ENCODE data around the gene PDGFRA. TPM values are rescaled to one million over a fixed set of nuclear protein-coding genes. Genes with fewer than 3 reads are reported as not detected.
"Not testable (repeated sequence)": the region's sequence is repeated elsewhere in the genome, so short reads cannot be mapped to it uniquely, and the experiment has no call there.

Gene PDGFRA
- total RNA-seq, 2 experiments from 2014 or later = not detected

DNA sequence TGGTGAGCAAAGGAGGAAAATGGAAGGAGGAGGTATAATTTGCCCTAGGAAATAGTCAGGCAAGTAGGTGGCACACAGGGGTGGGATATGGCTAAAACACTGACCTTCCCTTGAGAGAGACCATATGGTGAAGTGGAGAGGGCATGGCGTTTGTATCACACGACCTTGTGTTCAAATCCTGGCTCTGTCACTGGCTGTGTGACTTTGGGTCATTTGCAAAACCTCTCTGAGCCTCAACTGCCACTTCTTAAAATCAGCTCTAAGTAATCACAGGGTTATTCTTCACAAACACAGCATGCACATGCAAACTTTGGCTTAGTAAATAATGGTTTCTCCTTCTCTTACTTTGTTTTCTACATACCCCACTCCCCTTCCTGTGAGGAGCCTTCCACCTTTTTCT, 8.7 kb downstream of the PDGFRA start:
- TF ChIP-seq, protein P1, sequence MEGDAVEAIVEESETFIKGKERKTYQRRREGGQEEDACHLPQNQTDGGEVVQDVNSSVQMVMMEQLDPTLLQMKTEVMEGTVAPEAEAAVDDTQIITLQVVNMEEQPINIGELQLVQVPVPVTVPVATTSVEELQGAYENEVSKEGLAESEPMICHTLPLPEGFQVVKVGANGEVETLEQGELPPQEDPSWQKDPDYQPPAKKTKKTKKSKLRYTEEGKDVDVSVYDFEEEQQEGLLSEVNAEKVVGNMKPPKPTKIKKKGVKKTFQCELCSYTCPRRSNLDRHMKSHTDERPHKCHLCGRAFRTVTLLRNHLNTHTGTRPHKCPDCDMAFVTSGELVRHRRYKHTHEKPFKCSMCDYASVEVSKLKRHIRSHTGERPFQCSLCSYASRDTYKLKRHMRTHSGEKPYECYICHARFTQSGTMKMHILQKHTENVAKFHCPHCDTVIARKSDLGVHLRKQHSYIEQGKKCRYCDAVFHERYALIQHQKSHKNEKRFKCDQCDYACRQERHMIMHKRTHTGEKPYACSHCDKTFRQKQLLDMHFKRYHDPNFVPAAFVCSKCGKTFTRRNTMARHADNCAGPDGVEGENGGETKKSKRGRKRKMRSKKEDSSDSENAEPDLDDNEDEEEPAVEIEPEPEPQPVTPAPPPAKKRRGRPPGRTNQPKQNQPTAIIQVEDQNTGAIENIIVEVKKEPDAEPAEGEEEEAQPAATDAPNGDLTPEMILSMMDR (IDR thresholded peaks at IDR 0.05) = no peak
- no peak overlapping the region for H3K27ac ChIP-seq (ENCODE audit: low read depth in 1 of 2, low read length in 2 of 2)
- peaks cover 15% of the 10 kb centered on the region for H3K4me1 ChIP-seq (ENCODE audit: insufficient read depth, low read length)
- Mint-ChIP-seq H3K27ac (no peak overlapping the region), H3K36me3 (ENCODE audit: low read depth) (no peaks in the 10 kb centered on the region), H3K9me3 (no peaks in the 10 kb centered on the region), H3K4me3 (no peak overlapping the region), H3K4me1 (ENCODE audit: low read depth) (peaks cover 12% of the 10 kb centered on the region), H3K27me3 (peaks cover 49% of the 10 kb centered on the region)
- ChIA-PET CTCF (no interaction called here), POLR2A (no interaction called here)
- intact Hi-C loops (cut with DNase I, micrococcal nuclease) = loop anchor here (5.0 to 10.0 kb wide), 3 partner anchors 1690 to 1860 kb away; no protein-coding TSS in a partner anchor
- no peak for DNase-seq
- no peak for ATAC-seq (ENCODE audit: poor library complexity)
- peaks cover 11% of the 10 kb centered on the region in 2 experiments for H3K27me3 ChIP-seq (ENCODE audit: control insufficient read depth in 1 of 2, insufficient read depth in 2 of 2, low read length in 2 of 2)
- no peak overlapping the region for H3K4me3 ChIP-seq (ENCODE audit: low read length)
- no peaks in the 10 kb centered on the region for H3K36me3 ChIP-seq (ENCODE audit: insufficient read depth, low read length)
- H3K9me3 ChIP-seq (ENCODE audit: control insufficient read depth in 1 of 2, insufficient read depth in 1 of 2, low read length in 2 of 2) = no peaks in the 10 kb centered on the region

DNA sequence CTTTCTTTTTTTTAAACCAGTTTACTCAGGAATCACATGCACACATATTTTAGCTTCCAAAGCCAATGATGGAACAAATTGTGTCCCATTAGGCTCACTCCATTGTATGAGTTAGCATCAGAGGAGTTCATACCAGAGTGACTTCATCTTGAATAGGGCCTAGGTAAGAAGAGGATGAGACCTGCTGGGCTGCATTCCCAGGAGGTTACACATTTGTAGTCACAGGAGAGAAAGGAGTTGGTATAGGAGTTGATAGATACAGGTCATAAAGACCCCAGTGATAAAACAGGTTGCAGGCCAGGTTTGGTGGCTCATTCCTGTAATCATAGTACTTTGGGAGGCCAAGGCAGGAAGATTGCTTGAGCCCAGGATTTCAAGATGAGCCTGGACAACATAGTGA, 9.3 kb downstream of the PDGFRA start:
- peaks cover 0 to under 1% of the 10 kb centered on the region in 2 experiments for H3K9me3 ChIP-seq (ENCODE audit: control insufficient read depth in 1 of 2, insufficient read depth in 1 of 2, low read length in 2 of 2)
- H3K27ac Mint-ChIP-seq = no peak overlapping the region
- H3K4me1 Mint-ChIP-seq (ENCODE audit: low read depth) = peaks cover 12% of the 10 kb centered on the region
- H3K4me1 ChIP-seq (ENCODE audit: insufficient read depth, low read length) = peaks cover 9% of the 10 kb centered on the region
- CTCF ChIA-PET = no interaction called here
- no peaks in the 10 kb centered on the region for H3K9me3 Mint-ChIP-seq
- H3K4me3 Mint-ChIP-seq = no peak overlapping the region
- H3K27me3 Mint-ChIP-seq = peaks cover 56% of the 10 kb centered on the region
- H3K27me3 ChIP-seq (ENCODE audit: control insufficient read depth in 1 of 2, insufficient read depth in 2 of 2, low read length in 2 of 2) = peaks cover 9 to 10% of the 10 kb centered on the region in 2 experiments
- POLR2A ChIA-PET = no interaction called here
- no peaks in the 10 kb centered on the region for H3K36me3 Mint-ChIP-seq (ENCODE audit: low read depth)
- no peak overlapping the region for H3K4me3 ChIP-seq (ENCODE audit: low read length)
- intact Hi-C loops (cut with DNase I, micrococcal nuclease) = loop anchor here (5.0 to 10.0 kb wide), 3 partner anchors 1691 to 1861 kb away; no protein-coding TSS in a partner anchor
- ATAC-seq (ENCODE audit: poor library complexity) (no peak), DNase-seq (no peak)
- TF ChIP-seq, protein P1 (IDR thresholded peaks at IDR 0.05) = no peak
- H3K36me3 ChIP-seq (ENCODE audit: insufficient read depth, low read length) = no peaks in the 10 kb centered on the region
- no peak overlapping the region for H3K27ac ChIP-seq (ENCODE audit: low read depth in 1 of 2, low read length in 2 of 2)

DNA sequence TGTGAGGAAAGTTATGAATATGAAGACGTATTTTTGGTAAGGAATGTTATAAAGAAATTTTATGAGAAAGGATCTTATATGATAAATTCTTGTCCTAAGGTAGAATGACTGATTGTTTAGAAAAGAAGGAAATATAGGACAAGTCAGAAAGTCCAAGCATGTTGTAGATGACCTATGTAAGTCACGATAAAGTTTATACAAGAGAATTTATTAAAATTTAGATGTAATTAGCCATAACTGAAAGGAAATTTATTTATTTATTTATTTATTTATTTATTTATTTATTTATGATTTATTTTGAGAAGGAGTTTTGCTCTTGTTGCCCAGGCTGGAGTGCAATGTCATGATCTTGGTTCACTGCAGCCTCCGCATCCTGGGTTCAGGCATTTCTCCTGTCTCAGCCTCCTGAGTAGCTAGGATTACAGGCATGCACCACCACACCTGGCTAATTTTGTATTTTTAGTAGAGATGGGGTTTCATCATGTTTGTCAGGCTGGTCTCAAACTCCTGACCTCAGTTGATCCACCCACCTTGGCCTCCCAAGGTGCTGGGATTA, 12.3 kb downstream of the PDGFRA start:
- DNase-seq; H3K9me3 ChIP-seq (ENCODE audit: control insufficient read depth in 1 of 2, insufficient read depth in 1 of 2, low read length in 2 of 2); POLR2A ChIA-PET; H3K36me3 Mint-ChIP-seq (ENCODE audit: low read depth); H3K27ac ChIP-seq (ENCODE audit: low read depth in 1 of 2, low read length in 2 of 2); CTCF ChIA-PET; H3K4me3 ChIP-seq (ENCODE audit: low read length); H3K4me1 Mint-ChIP-seq (ENCODE audit: low read depth); H3K27ac Mint-ChIP-seq; H3K9me3 Mint-ChIP-seq; intact Hi-C loops (cut with DNase I, micrococcal nuclease); H3K27me3 ChIP-seq (ENCODE audit: control insufficient read depth in 1 of 2, insufficient read depth in 2 of 2, low read length in 2 of 2); H3K4me3 Mint-ChIP-seq; H3K36me3 ChIP-seq (ENCODE audit: insufficient read depth, low read length); ATAC-seq (ENCODE audit: poor library complexity); H3K4me1 ChIP-seq (ENCODE audit: insufficient read depth, low read length): not testable (repeated sequence)
- peaks cover 37% of the 10 kb centered on the region for H3K27me3 Mint-ChIP-seq

DNA sequence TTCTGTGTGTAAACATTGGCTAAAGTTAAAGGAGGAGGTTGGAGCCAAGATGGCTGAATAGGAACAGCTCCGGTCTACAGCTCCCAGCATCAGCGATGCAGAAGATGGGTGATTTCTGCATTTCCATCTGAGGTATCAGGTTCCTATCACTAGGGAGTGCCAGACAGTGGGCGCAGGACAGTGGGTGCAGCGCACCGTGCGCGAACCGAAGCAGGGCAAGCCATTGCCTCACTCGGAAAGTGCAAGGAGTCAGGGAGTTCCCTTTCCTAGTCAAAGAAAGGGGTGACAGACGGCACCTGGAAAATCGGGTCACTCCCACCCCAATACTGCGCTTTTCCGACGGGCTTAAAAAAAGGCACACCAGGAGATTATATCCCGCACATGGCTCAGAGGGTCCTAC, 14.4 kb downstream of the PDGFRA start:
- H3K4me3 ChIP-seq (ENCODE audit: low read length); POLR2A ChIA-PET; DNase-seq; H3K9me3 Mint-ChIP-seq; H3K4me3 Mint-ChIP-seq; CTCF ChIA-PET; H3K36me3 Mint-ChIP-seq (ENCODE audit: low read depth); H3K36me3 ChIP-seq (ENCODE audit: insufficient read depth, low read length); ATAC-seq (ENCODE audit: poor library complexity); H3K4me1 ChIP-seq (ENCODE audit: insufficient read depth, low read length); H3K27me3 ChIP-seq (ENCODE audit: control insufficient read depth in 1 of 2, insufficient read depth in 2 of 2, low read length in 2 of 2); H3K4me1 Mint-ChIP-seq (ENCODE audit: low read depth); H3K27ac ChIP-seq (ENCODE audit: low read depth in 1 of 2, low read length in 2 of 2); H3K27ac Mint-ChIP-seq; H3K9me3 ChIP-seq (ENCODE audit: control insufficient read depth in 1 of 2, insufficient read depth in 1 of 2, low read length in 2 of 2); intact Hi-C loops (cut with DNase I, micrococcal nuclease): not testable (repeated sequence)
- peaks cover 21% of the 10 kb centered on the region for H3K27me3 Mint-ChIP-seq

DNA sequence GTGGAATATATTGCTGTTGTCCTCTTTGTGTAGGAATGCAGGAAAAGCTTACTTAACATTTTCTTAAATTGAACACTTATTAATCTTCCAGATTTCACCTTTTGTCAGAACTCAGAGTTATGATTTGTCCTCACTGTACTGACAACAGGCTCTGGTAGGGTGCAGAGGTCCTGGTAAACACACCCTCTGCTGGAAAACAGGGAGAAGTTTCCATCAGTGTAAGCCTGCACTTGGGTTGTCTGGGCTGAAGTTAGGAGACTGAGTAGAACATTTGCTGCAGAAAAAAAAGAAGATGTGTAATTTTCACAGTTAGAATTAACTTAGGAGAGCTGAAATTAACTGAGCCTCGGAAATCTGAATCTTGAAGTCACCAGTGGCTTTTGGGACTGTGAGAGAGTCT, 23.2 kb downstream of the PDGFRA start:
- POLR2A ChIA-PET; H3K4me1 Mint-ChIP-seq (ENCODE audit: low read depth); CTCF ChIA-PET; H3K4me1 ChIP-seq (ENCODE audit: insufficient read depth, low read length); H3K4me3 ChIP-seq (ENCODE audit: low read length); H3K27me3 Mint-ChIP-seq; H3K27ac ChIP-seq (ENCODE audit: low read depth in 1 of 2, low read length in 2 of 2); H3K9me3 Mint-ChIP-seq; H3K27me3 ChIP-seq (ENCODE audit: control insufficient read depth in 1 of 2, insufficient read depth in 2 of 2, low read length in 2 of 2); intact Hi-C loops (cut with DNase I, micrococcal nuclease); DNase-seq; H3K36me3 Mint-ChIP-seq (ENCODE audit: low read depth); H3K36me3 ChIP-seq (ENCODE audit: insufficient read depth, low read length); H3K4me3 Mint-ChIP-seq; H3K9me3 ChIP-seq (ENCODE audit: control insufficient read depth in 1 of 2, insufficient read depth in 1 of 2, low read length in 2 of 2); H3K27ac Mint-ChIP-seq; ATAC-seq (ENCODE audit: poor library complexity): not testable (repeated sequence)

All from CD4-positive, alpha-beta T cell (primary cell).